ENCODE measurements around the gene FCAMR.

The FCAMR gene

GRCh38 chr1:207001492-207002245 is 31.4 kb upstream of the FCAMR start:
- no peak for DNase-seq (ENCODE audit: low read depth, low spot score)
- H3K4me3 ChIP-seq (ENCODE audit: low read length): no peak overlapping the region

GRCh38 chr1:207000651-207001291 is 30.5 kb upstream of the FCAMR start:
- no peak overlapping the region for H3K4me3 ChIP-seq (ENCODE audit: low read length)
- DNase-seq (ENCODE audit: low read depth, low spot score): no peak

GRCh38 chr1:206998816-206999215 is 28.6 kb upstream of the FCAMR start:
- no peak overlapping the region for H3K4me3 ChIP-seq (ENCODE audit: low read length)
- no peak for DNase-seq (ENCODE audit: low read depth, low spot score)

- no peak for DNase-seq (ENCODE audit: low read depth, low spot score)
- H3K4me3 ChIP-seq (ENCODE audit: low read length): no peak overlapping the region
Observed at GRCh38 chr1:206992790-206993189, 22.5 kb upstream of the FCAMR start.

GRCh38 chr1:206987873-206988272 is 17.6 kb upstream of the FCAMR start:
- DNase-seq (ENCODE audit: low read depth, low spot score): no peak

GRCh38 chr1:206986885-206987284 is 16.6 kb upstream of the FCAMR start:
- DNase-seq (ENCODE audit: low read depth, low spot score): no peak
- no peak overlapping the region for H3K4me3 ChIP-seq (ENCODE audit: low read length)

More at GRCh38 chr1:206987873-206988272, 17.6 kb upstream of the FCAMR start:
- no peak overlapping the region for H3K4me3 ChIP-seq (ENCODE audit: low read length)

- no peak overlapping the region for H3K4me3 ChIP-seq (ENCODE audit: low read length)
- DNase-seq (ENCODE audit: low read depth, low spot score): no peak
Observed at GRCh38 chr1:206986402-206986801, 16.1 kb upstream of the FCAMR start.

- DNase-seq (ENCODE audit: low read depth, low spot score): no peak
- H3K4me3 ChIP-seq (ENCODE audit: low read length): no peak overlapping the region
Observed at GRCh38 chr1:206985162-206985749, 15.0 kb upstream of the FCAMR start.

GRCh38 chr1:206982216-206982615 is 12.0 kb upstream of the FCAMR start:
- no peak overlapping the region for H3K4me3 ChIP-seq (ENCODE audit: low read length)
- DNase-seq (ENCODE audit: low read depth, low spot score): peak; percentile 19

- no peak for DNase-seq (ENCODE audit: low read depth, low spot score)
- no peak overlapping the region for H3K4me3 ChIP-seq (ENCODE audit: low read length)
Observed at GRCh38 chr1:206979379-206980043, 9.3 kb upstream of the FCAMR start.

GRCh38 chr1:206978259-206978658 is 8.0 kb upstream of the FCAMR start:
- H3K4me3 ChIP-seq (ENCODE audit: low read length): no peak overlapping the region
- DNase-seq (ENCODE audit: low read depth, low spot score): no peak

- DNase-seq (ENCODE audit: low read depth, low spot score): no peak
- H3K4me3 ChIP-seq (ENCODE audit: low read length): no peak overlapping the region
Observed at GRCh38 chr1:206975306-206975705, 5.0 kb upstream of the FCAMR start.

- DNase-seq (ENCODE audit: low read depth, low spot score): no peak
- no peak overlapping the region for H3K4me3 ChIP-seq (ENCODE audit: low read length)
Observed at GRCh38 chr1:206974140-206974539, 3.9 kb upstream of the FCAMR start.

GRCh38 chr1:206972728-206973127 is 2.5 kb upstream of the FCAMR start:
- no peak for DNase-seq (ENCODE audit: low read depth, low spot score)
- H3K4me3 ChIP-seq (ENCODE audit: low read length): no peak overlapping the region

GRCh38 chr1:206971029-206971655 is 882 bp upstream of the FCAMR start:
- H3K4me3 ChIP-seq (ENCODE audit: low read length): no peak overlapping the region
- no peak for DNase-seq (ENCODE audit: low read depth, low spot score)

GRCh38 chr1:206969090-206969489 is 1.2 kb downstream of the FCAMR start:
- H3K4me3 ChIP-seq (ENCODE audit: low read length): no peak overlapping the region
- DNase-seq (ENCODE audit: low read depth, low spot score): no peak

GRCh38 chr1:206967096-206967849 is 3.0 kb downstream of the FCAMR start:
- peak; percentile 69 for DNase-seq (ENCODE audit: low read depth, low spot score)
- H3K4me3 ChIP-seq (ENCODE audit: low read length): no peak overlapping the region

- DNase-seq (ENCODE audit: low read depth, low spot score): no peak
- H3K4me3 ChIP-seq (ENCODE audit: low read length): no peak overlapping the region
Observed at GRCh38 chr1:206965781-206966180, 4.5 kb downstream of the FCAMR start.

GRCh38 chr1:206963740-206964139 is 6.5 kb downstream of the FCAMR start:
- H3K4me3 ChIP-seq (ENCODE audit: low read length): no peak overlapping the region
- no peak for DNase-seq (ENCODE audit: low read depth, low spot score)
